Stimulated activated CD8-positive, alpha-beta memory T cell treated with anti-CD3 and anti-CD28 coated beads, Interleukin-15, amount 100 ng/mL, for 24 hours (primary cell): ENCODE data around the gene CHST11.

Experiments used
- DNase-seq: peaks from one replicate; pipeline ENCODE4 v3.0.0-alpha.2; 2020; ENCODE audit warnings: low read depth

The CHST11 gene

DNA sequence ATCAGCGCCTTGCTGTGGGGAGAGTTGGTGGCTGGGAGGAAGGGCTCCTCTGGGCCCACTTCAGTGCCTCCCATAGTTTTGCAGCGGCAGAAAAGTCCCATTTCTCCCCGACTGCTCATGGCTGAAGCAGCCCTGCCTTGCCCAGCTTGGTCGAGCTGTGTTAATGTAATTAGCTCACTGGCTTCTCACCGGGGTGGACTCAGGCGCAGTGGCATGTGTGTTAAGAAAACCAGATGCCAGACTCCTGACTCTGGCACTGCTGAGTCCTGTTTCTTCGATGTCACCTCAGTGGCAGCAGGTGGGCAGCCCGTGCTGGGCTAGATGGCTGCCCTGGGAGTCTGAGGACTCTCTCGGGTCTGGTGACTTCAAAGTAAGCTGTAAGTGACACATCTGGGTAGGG is 47.4 kb downstream of the CHST11 start:
- no peak for DNase-seq

DNA sequence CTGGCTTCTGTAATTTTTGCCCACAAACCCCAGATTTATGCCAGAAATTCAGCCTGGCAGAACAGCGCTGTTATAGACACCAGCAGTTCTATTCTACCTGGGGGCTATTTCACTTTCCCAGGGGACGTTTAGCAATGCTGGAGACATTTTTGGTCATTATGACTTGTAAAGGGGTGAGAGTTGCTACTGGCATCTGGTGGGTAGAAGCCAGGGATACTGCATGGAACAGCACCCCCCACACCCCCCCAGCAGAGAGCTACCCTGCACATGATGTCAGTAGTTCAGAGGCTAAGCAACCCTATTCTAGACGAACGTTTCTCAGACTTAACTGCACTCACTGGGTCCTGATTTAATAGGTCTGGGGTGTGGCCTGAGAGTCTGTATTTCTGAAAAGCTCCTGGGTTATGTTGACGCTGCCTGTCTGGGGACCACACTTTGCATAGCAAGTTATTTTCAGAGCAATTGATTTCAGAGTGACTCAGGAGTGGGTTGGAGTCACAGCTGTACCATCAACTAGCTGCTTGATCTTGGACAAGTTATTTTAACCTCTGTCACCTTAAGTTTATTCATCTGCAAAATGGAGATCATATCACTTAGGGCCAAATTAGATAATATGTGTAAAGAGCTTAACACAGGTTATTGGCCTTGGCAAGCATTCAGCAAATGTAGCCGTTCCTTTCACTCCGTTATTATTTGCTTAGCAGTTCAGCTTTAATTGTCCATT is 48.5 kb downstream of the CHST11 start:
- no peak for DNase-seq

DNA sequence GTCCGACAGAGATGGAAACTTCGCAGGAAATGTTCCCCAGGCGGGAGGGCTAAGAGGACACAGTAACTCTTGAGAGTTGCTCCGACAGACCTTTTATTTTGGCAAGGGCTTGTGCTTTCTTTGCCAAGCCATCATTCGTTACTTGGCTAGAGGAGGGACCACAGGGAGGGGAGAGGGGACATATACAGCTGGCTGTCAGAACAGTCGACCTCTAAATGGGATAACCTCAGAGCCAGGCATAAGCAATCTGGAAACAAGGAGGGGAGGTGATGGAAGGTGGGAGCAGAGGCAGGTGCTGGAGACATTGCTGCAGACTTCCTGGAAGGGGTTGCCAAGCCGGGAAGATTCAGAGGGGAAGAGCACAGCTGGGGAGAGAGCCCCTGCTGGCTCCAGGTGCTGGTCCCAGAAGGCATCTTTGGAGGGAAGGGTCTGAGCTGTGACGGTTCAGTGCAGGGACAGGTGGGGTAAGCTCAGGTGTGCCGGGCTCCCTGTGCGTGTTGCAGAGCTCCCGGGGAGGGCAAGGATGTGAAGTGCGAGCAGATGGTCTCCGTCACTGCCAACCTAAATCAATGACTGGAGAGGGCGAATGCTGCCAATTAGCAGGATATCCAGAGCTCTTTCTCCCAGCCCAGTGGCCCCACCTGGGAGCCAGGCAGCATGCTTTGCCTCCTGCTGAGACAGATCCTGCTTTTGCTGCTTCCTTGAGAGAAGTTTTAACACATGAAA is 50.1 kb downstream of the CHST11 start:
- no peak for DNase-seq

DNA sequence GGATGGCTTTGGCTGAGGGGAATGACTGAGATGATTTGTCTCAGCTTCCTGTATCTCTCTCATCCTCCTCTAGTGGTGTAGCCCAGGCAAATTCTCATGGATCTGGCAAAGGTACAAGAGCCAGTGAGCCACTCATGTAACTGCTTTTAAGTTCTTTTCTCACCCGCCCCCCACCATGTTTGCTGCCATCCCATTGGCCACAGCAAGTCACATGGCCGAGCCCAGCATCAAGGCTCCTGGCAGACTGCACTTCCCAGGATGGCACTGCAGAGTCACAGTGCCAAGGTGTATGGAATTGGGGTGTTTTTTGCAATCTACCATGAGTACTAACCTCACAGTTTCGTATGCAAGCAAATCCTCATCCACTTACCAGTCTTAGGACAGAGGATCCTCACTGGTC is 50.9 kb downstream of the CHST11 start:
- DNase-seq = no peak

DNA sequence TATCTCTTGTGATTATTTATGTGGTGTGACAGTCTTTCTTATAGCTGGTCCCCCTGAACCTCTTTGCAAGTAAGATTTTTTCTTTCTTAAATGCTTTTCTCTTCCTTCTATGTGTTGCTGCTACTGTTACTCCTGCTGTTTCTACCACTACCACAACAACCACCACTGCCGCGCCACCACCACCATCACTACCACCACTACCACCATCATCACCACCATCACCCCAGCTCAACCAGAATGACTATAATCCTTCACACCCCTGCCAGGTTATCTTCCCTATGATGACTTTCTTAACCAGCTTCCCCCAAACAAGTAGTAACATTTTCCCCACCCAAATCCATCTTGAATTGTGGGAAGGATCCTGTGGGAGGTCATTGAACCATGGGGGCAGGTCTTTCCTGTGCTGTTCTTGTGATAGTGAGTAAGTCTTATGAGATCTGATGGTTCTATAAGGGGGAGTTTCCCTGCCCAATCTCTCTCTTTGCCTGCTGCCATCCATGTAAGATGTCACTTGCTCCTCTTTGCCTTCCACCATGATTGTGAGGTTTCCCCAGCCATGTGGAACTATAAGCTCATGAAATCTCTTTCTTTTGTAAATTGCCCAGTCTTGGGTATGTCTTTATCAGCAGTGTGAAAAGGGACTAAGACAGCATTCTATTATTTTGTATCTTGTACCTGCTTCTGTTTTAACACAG is 52.2 kb downstream of the CHST11 start:
- no peak for DNase-seq

DNA sequence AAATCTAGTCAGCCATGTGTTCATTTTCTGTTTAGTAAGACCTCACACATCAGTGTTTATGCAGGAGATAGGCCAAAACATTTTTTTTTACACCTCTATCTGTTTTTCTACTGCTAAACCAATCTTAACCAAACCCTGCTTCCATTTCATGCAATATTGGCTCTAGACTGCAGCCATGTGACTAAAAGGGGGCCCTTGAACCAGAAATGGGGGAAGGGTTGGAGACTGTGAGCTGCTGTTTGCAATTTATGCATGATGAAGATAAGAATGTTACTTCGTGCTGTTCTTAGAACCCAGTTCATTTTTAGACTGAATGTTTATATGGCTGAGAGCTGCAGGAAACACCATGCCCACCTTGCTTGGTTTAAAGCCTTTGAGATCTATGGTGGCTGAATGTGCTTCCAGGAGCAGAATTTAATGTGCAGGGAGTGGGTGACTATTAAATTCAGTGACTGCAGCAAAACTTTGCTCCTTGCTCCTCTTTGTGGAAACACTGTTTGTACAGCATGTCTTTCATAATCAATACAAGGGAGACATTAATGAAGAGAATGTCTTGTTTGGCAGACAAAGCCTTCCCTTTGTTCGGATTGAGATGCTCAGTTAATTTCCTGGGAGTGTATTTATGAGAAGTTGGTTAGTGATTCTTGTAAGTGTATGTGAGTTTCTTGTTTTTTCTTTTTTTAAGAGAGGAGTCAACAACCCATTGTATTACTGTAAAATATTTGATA is 53.6 kb downstream of the CHST11 start:
- DNase-seq = no peak

DNA sequence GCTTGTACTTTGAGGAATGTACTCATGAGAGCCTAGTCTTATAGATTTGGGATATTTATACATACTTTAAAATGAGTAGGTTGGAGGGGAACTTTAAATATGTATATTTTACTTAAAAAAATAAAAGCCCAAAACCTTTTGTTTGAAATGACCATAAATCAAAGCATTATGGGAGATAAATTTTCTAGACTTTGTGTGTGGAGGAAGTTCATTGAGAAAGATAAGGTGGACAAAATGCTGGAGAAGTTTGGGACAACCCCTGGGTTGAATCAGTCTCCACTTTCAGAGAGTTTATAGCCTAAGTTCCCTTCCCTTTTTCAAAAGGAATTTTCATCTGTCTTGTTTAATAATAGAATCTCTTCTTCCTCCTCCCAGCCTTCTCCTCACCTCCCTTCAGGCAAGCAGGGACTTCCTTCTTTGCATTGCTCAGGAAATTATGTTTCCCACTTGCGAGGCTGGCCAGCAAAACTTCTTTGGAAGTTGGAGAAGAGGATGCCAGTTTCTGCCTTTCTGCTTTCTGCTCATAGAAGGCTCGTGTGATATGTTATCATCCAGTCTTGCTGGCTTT is 54.2 kb downstream of the CHST11 start:
- DNase-seq = no peak

DNA sequence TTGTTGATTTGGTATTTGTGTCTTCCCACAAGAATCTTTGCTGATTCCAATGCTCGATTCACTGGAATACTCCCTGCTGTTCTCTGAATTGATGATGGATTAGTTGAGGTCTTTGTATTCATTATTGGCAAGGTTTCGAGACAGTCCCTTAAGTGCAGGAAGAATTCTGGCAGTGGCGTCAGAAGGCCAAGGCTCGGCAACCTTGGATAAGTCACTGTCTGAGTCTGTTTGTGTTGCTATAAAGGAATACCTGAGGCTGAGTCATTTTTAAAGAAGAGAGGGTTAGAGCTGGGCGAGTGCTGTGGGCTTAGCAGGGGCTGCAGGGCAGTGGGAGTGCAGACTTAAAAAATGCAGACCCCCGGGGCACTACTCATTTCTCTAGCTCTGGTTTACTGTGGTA is 56.9 kb downstream of the CHST11 start:
- DNase-seq = no peak

DNA sequence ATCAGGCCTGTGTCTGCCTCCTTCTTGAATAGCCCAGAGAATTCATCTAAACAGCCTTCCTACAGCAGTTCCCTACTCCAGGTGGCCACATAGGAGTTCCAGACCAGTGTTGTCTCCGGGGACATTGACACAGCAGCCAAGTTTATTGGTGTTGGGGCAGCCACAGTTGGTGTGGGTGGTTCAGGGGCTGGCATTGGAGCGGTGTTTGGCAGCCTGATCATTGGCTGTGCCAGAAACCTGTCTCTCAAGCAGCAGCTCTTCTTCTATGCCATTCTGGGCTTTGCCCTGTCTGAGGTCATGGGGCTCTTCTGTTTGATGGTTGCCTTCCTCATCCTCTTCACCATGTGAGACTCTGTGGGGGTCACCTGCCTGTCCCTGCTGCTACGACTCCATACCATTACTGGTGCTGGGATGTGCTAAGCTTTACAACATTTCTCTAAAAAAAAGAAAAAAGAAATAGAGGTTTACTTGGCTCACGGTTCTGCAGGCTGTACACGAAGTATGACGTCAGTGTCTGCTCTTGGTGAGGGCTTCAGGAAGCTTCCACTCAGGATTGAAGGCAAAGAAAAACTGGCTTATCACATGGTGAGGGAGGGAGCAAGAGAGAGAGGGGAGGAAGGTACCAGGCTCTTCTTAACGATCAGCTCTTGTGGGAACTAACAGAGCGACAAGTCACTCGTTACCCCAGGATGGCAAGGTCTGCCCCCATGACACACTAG is 57.5 kb downstream of the CHST11 start:
- no peak for DNase-seq

DNA sequence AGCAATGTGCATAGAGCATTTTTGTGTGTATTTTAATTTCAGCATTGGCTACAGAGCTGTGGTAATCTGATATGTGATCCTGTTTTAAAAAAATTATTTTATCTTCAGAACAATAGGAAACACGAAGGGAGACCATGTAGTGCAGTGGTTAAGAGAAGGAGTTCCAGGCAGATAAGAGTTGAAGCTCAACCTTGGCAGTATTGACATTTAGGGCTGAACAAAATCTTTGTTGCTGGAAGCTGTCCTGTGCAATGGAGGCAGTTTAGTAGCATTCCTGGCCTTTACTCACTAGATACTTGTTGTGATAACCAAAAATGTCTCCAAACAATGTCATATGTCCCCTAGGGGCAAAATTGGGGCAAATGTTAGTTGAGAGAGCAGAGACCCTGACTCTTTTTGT is 59.2 kb downstream of the CHST11 start:
- DNase-seq = no peak

DNA sequence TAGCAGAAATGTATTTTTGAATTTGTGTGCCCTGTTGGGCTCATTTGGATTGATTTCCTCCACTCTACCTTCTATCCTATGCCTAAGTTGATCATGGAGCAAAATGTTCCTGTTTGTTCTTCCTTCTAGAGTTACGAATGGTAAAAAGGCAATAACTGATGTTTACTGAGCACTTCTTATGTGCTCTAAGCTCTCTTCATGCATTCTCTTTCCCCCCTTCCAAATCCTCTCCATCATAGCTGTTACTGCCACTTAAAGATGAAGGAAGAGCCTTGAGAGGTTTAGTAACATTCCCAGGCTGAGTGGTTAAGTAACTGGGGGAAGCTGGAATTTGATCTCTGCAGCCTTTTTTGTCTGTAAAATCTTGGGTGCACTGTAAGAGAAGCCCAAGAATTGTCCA is 60.1 kb downstream of the CHST11 start:
- no peak for DNase-seq

DNA sequence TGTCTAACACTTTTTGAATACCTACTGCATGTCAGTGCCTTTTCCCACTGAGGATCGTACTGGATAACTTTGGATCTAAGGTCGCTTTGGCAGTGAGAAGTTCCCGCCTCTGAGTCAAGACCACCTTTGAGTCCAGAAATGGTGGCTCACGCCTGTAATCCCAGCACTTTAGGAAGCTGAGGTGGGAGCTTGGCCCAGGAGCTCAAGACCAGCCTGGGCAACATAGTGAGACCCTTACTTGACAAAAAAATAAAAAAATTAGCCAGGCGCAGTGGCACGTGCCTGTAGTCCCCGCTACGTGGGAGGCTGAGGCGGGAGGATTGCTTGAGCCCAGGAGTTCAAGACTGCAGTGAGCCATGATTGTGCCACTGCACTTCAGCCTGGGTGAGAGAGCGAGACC is 61.1 kb downstream of the CHST11 start:
- no peak for DNase-seq

DNA sequence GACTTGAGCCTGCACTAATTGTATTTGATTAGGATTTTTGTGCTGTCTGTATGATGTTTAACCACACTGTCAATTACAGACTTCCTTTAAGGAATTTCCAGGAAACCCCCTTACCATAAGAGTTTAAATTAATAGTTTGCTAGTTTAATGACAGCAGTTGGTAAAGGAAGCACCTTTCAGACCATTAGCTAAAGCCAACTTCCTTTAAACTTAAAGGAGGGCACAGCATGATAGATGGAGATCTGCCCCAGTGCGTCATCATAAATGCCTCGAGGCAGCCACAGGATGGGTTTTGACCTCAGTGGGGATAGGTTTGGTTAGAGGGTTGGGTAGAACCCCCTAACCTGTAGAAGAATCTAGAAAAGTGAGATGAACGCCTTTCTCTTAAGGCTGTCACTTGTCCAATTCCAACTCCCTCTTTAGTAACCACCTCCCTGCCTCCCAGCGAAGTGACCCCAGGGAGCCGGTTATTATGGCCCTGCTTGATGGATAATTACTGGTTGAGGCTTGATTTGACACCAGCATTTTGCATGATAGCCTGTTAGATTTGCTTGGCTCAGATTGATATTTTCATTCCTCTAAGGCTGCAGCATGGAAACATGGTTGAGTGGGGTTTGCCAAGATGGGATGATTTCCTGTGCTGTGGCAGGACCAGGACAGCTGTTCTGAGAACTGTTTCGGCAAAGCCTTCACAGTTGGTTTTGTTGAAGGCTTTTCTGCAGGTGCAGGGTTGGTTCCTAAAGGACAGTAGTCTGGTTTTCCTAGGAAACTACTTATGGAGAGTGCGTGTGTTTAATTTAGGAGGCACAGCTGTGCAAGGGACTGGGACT is 62.7 kb downstream of the CHST11 start:
- DNase-seq = no peak

DNA sequence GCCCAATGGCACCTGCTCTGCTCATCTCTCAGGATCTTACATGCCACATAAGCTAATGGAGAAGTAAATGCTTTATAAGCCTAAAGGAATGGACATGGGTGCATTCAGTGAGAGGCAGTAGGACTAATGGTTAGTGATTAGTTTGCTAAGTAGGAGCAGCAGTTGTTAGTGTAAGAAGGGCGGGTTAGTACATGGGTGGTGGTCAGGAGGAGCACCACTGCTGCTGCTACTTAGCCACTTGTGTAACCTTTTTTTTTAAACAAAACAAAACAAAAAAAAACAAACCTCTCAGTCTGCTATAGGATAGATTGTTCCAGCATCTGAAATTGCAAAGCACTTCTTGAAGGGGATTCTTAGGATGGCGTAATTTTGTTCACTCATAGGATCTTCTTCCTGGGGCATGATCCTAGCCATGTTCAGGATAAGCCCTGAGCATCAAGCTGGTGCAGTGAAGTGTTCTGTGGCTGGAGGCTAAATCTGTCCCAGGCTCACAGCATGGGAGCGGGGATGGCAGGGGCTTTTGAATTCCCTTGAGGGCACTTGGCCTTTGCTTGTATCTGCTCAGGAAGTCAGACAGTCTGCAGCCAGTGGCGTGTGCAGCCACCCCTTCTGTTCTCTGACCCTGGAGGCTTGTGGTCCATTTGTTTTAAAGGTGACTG is 63.6 kb downstream of the CHST11 start:
- DNase-seq = no peak

DNA sequence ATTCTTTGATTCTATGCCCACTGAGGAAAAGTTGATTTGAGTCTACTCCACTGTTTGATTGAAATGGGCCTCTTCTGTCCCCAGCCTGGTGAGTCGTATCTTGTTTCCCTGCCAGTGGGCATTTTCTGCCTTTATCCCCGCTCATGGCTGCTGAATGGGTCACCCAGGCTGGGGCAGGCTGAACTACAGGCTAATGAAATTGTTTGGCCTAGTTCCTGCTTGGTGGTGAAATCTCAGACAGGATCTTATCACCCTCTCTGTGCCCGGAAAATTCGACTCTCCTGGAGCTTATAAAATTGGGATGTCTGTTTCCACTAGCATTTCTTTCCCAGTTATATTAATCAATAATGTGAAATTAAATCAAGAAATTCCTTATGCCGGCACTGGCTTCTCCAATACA is 65.0 kb downstream of the CHST11 start:
- DNase-seq = no peak

DNA sequence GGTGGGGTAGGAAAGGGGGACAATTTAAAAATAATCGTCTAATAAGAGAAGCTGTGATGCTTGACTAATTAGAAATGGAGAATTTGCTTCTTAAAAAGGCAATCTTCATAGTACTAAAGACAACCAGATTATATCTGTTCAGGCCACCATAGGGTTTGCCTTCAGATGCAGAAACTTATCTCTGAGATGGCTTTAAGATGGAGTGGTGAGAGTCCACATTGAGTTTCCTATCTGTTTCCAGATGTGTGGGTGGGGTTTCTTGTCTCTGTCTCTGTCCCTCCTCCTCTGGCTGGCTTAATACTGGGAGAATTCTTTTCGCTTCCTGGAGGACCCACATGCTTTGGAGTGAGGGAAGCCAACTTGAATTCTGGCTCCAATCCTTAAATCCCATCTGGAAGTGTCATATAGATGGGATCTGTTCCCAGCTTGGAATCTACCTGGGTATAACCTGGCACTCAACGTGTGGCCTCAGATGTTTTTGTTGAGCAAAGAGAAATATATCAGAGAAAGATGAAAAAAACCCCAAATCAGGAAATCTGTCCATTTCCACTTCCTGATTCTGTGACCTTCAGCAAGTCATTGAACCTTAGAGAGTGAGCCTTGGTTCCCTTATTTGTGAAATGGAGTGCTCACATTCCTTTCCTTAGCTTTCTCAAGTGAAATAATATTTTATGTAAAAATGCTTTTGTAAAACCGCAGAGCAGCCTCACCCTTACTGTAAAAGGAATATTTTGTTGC is 66.4 kb downstream of the CHST11 start:
- DNase-seq = no peak

DNA sequence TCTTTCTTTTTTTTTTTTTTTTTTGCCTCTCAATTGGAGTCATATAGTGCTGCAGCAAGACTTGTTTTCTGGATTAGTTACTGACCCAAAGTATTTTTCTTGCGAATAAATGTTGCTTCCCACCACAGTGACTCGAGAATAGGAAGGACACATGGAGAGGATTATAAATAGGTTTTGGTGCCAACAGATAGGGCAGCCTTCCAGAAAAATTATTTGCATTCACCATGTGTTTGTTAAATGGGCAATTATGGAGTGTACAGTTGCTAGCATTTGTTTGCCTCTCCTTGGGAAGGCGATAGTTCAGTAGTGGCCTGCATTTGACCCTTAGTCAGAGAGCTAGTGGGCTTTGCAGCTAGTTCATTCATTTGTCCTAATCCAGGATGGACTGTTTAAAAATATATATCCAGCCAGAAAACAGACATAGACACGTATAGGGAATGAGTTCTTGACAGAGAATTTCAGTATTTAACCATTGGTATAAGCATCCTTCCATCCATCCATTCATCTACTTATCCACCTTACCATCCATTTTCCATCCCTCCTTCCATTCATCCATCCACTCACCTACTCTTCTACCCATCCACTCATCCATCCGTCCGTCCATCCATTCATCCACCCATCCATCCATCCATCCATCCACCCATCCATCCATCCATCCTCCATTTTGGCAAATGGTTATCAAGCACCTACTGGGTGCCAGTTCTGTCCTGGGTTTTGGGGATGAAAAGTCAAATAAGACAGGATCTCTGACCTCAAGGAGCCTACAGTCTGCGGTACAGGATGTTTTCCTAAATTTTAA is 67.5 kb downstream of the CHST11 start:
- no peak for DNase-seq

DNA sequence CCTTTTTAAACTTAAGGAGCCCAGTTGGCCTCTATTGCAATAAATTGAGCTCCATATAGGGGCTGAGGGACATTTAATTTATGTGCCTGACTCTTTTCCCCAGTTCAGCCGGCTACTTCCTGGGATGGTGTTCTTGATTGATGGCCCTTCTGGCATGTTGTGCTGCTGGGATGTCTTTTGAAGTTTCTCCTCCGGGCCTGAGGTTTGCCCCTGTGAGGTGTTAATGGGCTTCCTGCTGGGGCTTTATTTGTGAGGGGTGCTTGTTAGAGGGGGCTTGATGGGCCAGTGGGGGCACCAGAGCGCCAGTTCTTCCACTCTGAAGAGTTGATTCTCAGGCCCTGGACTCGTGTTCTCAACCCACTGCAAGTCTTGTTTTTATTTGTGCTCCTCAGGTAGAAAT is 69.6 kb downstream of the CHST11 start:
- DNase-seq = no peak

DNA sequence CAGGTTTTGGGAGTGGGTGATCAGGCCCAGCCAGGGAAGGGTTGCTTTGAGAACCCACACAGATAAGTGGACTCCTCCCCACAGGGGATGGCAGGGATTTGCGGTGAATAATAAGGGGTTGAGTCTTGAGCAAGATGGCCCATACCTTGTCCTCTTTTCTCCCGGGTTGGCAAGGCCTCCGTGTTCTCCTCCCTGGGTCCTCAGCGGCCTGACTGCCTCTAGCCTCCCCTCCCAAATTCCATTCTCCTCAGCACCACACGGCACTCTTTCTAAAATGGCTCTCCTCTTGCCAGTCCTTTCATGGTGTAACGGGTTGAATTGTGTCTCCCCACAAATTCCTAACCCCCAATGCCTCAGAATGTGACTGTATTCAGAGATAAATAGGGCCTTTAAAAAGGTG is 70.0 kb downstream of the CHST11 start:
- DNase-seq = no peak
